HCT116 (cell line): Measurements from ENCODE around the gene VEGFA. TPM values are rescaled to one million over a fixed set of nuclear protein-coding genes. Genes with fewer than 3 reads are reported as not detected.

ENCODE experiments used
- ATAC-seq: fragments of 200-7000 bp; cut with Tn5 transposase; 2 replicates; pipeline ENCODE4 v1.9.1; 2020; ENCODE audit warnings: mild to moderate bottlenecking, moderate library complexity
- BruUV-seq: library from RNA; stranded (reverse); fragments of 400-500 nt; replicated peaks from 2 replicates; lab custom pipeline; 2021; lab: Mats Ljungman, UMichigan
- CTCF ChIA-PET: fragments of 300-600 bp; sonication (Branson Sonifier 250); formaldehyde crosslinking; loops from one replicate; lab custom pipeline; 2021; ENCODE audit warnings: antibody characterized with exemption; lab: Charles Lee
- POLR2A ChIA-PET: fragments of 300-600, 350-600 bp; sonication (Branson Sonifier 250); formaldehyde crosslinking; loops from one replicate; lab custom pipeline; 2021; ENCODE audit warnings: antibody characterized with exemption; lab: Charles Lee
- RAD21 ChIA-PET, 2 experiments: fragments of 300-600 bp; sonication (Branson Sonifier 250); formaldehyde crosslinking; loops; one replicate each; lab custom pipeline; 2023; ENCODE audit warnings: low total read pairs in 2 of 2; ENCODE audit not compliant: uncharacterized antibody in 2 of 2, unreplicated experiment in 2 of 2, low non-redundant PET in 1 of 2; lab: Charles Lee
- DNase-seq: peaks from one replicate; pipeline ENCODE4 v3.0.0-alpha.2; 2010; ENCODE audit warnings: low read depth, low spot score
- H2AFZ ChIP-seq: fragments of 200-600 bp; shearing (Covaris generic), sonication (generic); 2 replicates; pipeline ENCODE4 v1.6.1; 2017; ENCODE audit warnings: low read depth, mixed run types, mixed read lengths, antibody characterized with exemption, low read length; ENCODE audit not compliant: poor library complexity, severe bottlenecking
- H3K27ac ChIP-seq: 2 replicates; pipeline ENCODE4 v1.5.1; 2012; ENCODE audit warnings: low read depth, low read length
- H3K27me3 ChIP-seq: fragments of 200-600 bp; sonication (generic); 2 replicates; pipeline ENCODE4 v1.6.1; 2016; ENCODE audit warnings: mixed run types, low read length, mixed read lengths; ENCODE audit not compliant: insufficient read depth
- H3K36me3 ChIP-seq, 2 experiments: fragments of 200-500 bp in 1 of 2; fragments of 200-600 bp in 1 of 2; sonication (Bioruptor generic) in 1 of 2; sonication (generic) in 1 of 2; 2 replicates each; pipeline versions ENCODE4 v1.5.1 to v1.6.1; 2014 to 2016; ENCODE audit warnings: low read length in 2 of 2, inconsistent platforms in 1 of 2, mixed read lengths in 1 of 2, mixed run types in 1 of 2; ENCODE audit not compliant: insufficient read depth in 2 of 2, control insufficient read depth in 1 of 2
- H3K4me1 ChIP-seq, 2 experiments: fragments of 200-600 bp in 1 of 2; sonication (generic) in 1 of 2; 2 replicates each; pipeline versions ENCODE4 v1.5.1 to v1.6.1; 2012 to 2017; ENCODE audit warnings: low read length in 2 of 2, inconsistent platforms in 1 of 2, mild to moderate bottlenecking in 1 of 2, mixed read lengths in 1 of 2, mixed run types in 1 of 2, moderate library complexity in 1 of 2; ENCODE audit not compliant: insufficient read depth in 2 of 2, control insufficient read depth in 1 of 2
- H3K4me2 ChIP-seq: fragments of 200-600 bp; sonication (generic); 2 replicates; pipeline ENCODE4 v1.6.1; 2017; ENCODE audit warnings: mixed run types, low read length, mixed read lengths
- H3K4me3 ChIP-seq, 2 experiments: fragments of 200-600 bp in 1 of 2; sonication (generic) in 1 of 2; replicated peaks in 1 of 2; 2 replicates each; pipeline ENCODE4 v1.5.1; 2011 to 2016; ENCODE audit warnings: low read length in 2 of 2, control low read depth in 1 of 2, low read depth in 1 of 2, mild to moderate bottlenecking in 1 of 2, mixed read lengths in 1 of 2, mixed run types in 1 of 2
- H3K79me2 ChIP-seq: fragments of 200-600 bp; sonication (generic); 2 replicates; pipeline ENCODE4 v1.6.1; 2017; ENCODE audit warnings: mild to moderate bottlenecking, mixed run types, low read length, moderate library complexity, mixed read lengths; ENCODE audit not compliant: insufficient read depth
- H3K9ac ChIP-seq: fragments of 200-600 bp; sonication (generic); 2 replicates; pipeline ENCODE4 v1.6.1; 2016; ENCODE audit warnings: low read length, mixed read lengths
- H3K9me2 ChIP-seq: fragments of 200-600 bp; sonication (generic), shearing (Covaris generic); 2 replicates; pipeline ENCODE4 v1.6.1; 2017; ENCODE audit warnings: mixed run types, mild to moderate bottlenecking, moderate library complexity; ENCODE audit not compliant: insufficient read depth
- H3K9me3 ChIP-seq, 2 experiments: fragments of 200-500 bp in 1 of 2; fragments of 200-600 bp in 1 of 2; sonication (Bioruptor generic) in 1 of 2; sonication (generic) in 1 of 2; 2 replicates each; pipeline ENCODE4 v1.6.1; 2014 to 2017; ENCODE audit warnings: low read length in 2 of 2, mixed read lengths in 2 of 2, inconsistent platforms in 1 of 2, low read depth in 1 of 2, mild to moderate bottlenecking in 1 of 2, mixed run types in 1 of 2, moderate library complexity in 1 of 2; ENCODE audit not compliant: control insufficient read depth in 1 of 2, insufficient read depth in 1 of 2
- H4K20me1 ChIP-seq: fragments of 200-600 bp; sonication (generic), shearing (Covaris generic); 2 replicates; pipeline ENCODE4 v1.6.1; 2017; ENCODE audit warnings: mixed run types, mild to moderate bottlenecking, moderate library complexity; ENCODE audit not compliant: insufficient read depth
- CBX3 ChIP-seq: IDR thresholded peaks from 2 replicates; pipeline ENCODE4 v1.6.1; 2012; ENCODE audit warnings: low read depth
- CEBPB ChIP-seq: IDR thresholded peaks from 2 replicates; pipeline ENCODE4 v1.6.1; 2012; ENCODE audit warnings: low read depth
- EGR1 ChIP-seq: IDR thresholded peaks from 2 replicates; pipeline ENCODE4 v1.6.1; 2012; ENCODE audit warnings: low read depth
- ELF1 ChIP-seq: IDR thresholded peaks from 2 replicates; pipeline ENCODE4 v1.6.1; 2012; ENCODE audit warnings: low read depth, borderline replicate concordance
- EZH2 ChIP-seq: fragments of 200-600 bp; sonication (generic); IDR thresholded peaks from 2 replicates; pipeline ENCODE4 v1.6.1; 2017; ENCODE audit warnings: antibody characterized with exemption, mixed run types
- EZH2phosphoT487 ChIP-seq: fragments of 200-600 bp; IDR thresholded peaks from 2 replicates; pipeline ENCODE4 v1.6.1; 2018; ENCODE audit warnings: antibody characterized with exemption, borderline replicate concordance
- FOSL1 ChIP-seq: IDR thresholded peaks from 2 replicates; pipeline ENCODE4 v1.6.1; 2012; ENCODE audit warnings: low read depth
- POLR2A ChIP-seq: IDR thresholded peaks from 2 replicates; pipeline ENCODE4 v1.7.0; 2011; ENCODE audit warnings: borderline replicate concordance; ENCODE audit not compliant: insufficient read depth, insufficient read length; ENCODE audit errors: extremely low read depth
- RAD21 ChIP-seq: IDR thresholded peaks from 2 replicates; pipeline ENCODE4 v1.6.1; 2012; ENCODE audit warnings: low read depth, mild to moderate bottlenecking
- SIN3A ChIP-seq: IDR thresholded peaks from 2 replicates; pipeline ENCODE4 v1.6.1; 2012; ENCODE audit warnings: low read depth
- SP1 ChIP-seq: IDR thresholded peaks from 2 replicates; pipeline ENCODE4 v1.6.1; 2012; ENCODE audit warnings: low read depth
- SRF ChIP-seq: IDR thresholded peaks from 2 replicates; pipeline ENCODE4 v1.6.1; 2012; ENCODE audit warnings: low read depth
- YY1 ChIP-seq: IDR thresholded peaks from 2 replicates; pipeline ENCODE4 v1.6.1; 2011; ENCODE audit warnings: low read length, low read depth, moderate library complexity, mild to moderate bottlenecking; ENCODE audit not compliant: insufficient replicate concordance; ENCODE audit errors: extremely low read depth
- ZFX ChIP-seq: fragments of 450-650 bp; IDR thresholded peaks from 2 replicates; pipeline ENCODE4 v1.6.1; 2017
- ZNF274 ChIP-seq: fragments of 200-500 bp; sonication (Bioruptor generic); IDR thresholded peaks from 2 replicates; pipeline ENCODE4 v1.6.1; 2014; ENCODE audit warnings: mild to moderate bottlenecking, low read depth, low read length, inconsistent platforms
- intact Hi-C: fragments of 100-400 bp; cut with micrococcal nuclease; formaldehyde crosslinking; loops from 2 replicates; pipeline ENCODE4 v1.10.0; 2022
- total RNA-seq: library from RNA; stranded (reverse); gene quantifications from one replicate; pipeline ENCODE4 v1.2.1, GENCODE V29; 2021; ENCODE audit not compliant: unreplicated experiment
- TF ChIP-seq, protein P1 (sequence below): IDR thresholded peaks from 2 replicates; pipeline ENCODE4 v1.6.1; 2012
- TF ChIP-seq, protein P2 (sequence below): IDR thresholded peaks from 2 replicates; pipeline ENCODE4 v1.6.1; 2011; ENCODE audit warnings: mild to moderate bottlenecking, low read length, moderate library complexity; ENCODE audit not compliant: insufficient replicate concordance; ENCODE audit errors: extremely low read depth
- TF ChIP-seq, protein P3 (sequence below): IDR thresholded peaks from 2 replicates; pipeline ENCODE4 v1.6.1; 2012; ENCODE audit warnings: low read depth
- TF ChIP-seq, protein P4 (sequence below): IDR thresholded peaks from 2 replicates; pipeline ENCODE4 v1.6.1; 2012
- TF ChIP-seq, protein P5 (sequence below), 3 experiments: fragments of 200-600 bp in 1 of 3; sonication (generic) in 1 of 3; IDR thresholded peaks in 2 of 3; conservative IDR thresholded peaks in 1 of 3; 2 replicates each; pipeline ENCODE4 v1.5.1; 2012 to 2017; ENCODE audit warnings: low read depth in 2 of 3, low read length in 2 of 3, antibody characterized with exemption in 1 of 3, borderline replicate concordance in 1 of 3, control low read depth in 1 of 3, mild to moderate bottlenecking in 1 of 3, mixed read lengths in 1 of 3, mixed run types in 1 of 3, moderate library complexity in 1 of 3; ENCODE audit not compliant: insufficient read depth in 1 of 3

The VEGFA gene
- total RNA-seq, 1 experiment from 2014 or later = 112 TPM

DNA sequence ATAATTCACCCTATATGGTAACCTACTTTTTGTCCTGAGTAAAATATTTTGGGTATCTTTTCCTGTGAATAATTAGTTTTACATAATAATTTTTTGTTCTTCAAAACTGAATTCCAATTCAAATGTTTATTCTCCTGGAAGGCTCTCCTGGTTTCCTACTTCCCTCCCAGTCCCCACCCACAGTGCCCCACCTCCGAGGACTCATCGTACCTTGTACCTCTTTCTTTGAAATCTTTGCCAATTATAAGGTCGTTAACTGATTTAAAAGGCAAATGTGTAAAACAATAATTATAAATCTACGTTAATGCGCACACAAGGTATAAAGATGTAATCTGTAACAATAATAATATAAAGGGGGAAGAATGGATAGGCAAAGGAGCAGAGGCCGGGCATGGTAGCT, 40.5 kb upstream of the VEGFA start:
- Histone ChIP-seq H3K4me2 (no peak overlapping the region), H3K27ac (no peak overlapping the region), H4K20me1 (no peaks in the 10 kb centered on the region), H3K4me3 (no peak overlapping the region), H2AFZ (no peak overlapping the region), H3K36me3 (no peaks in the 10 kb centered on the region), H3K9me2 (no peaks in the 10 kb centered on the region), H3K79me2 (no peaks in the 10 kb centered on the region), H3K9me3 (peaks cover 3 to 4% of the 10 kb centered on the region in 2 experiments; a peak in 1 of 4 replicates), H3K9ac (no peak overlapping the region), H3K4me1 (peaks cover 12 to 13% of the 10 kb centered on the region in 2 experiments), H3K27me3 (no peaks in the 10 kb centered on the region)
- RAD21 ChIA-PET = no interaction called here
- ATAC-seq = no peak
- intact Hi-C loops = no loop called here
- TF ChIP-seq SRF (no peak), SIN3A (no peak), CEBPB (no peak), ZNF274 (no peak), EZH2phosphoT487 (no peak), RAD21 (no peak), EGR1 (no peak), ZFX (no peak), ELF1 (no peak), SP1 (no peak), EZH2 (no peak), POLR2A (no peak), FOSL1 (no peak), CBX3 (no peak), YY1 (no peak)
- TF ChIP-seq, protein P1, sequence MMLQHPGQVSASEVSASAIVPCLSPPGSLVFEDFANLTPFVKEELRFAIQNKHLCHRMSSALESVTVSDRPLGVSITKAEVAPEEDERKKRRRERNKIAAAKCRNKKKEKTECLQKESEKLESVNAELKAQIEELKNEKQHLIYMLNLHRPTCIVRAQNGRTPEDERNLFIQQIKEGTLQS = no peak
- TF ChIP-seq, protein P2, sequence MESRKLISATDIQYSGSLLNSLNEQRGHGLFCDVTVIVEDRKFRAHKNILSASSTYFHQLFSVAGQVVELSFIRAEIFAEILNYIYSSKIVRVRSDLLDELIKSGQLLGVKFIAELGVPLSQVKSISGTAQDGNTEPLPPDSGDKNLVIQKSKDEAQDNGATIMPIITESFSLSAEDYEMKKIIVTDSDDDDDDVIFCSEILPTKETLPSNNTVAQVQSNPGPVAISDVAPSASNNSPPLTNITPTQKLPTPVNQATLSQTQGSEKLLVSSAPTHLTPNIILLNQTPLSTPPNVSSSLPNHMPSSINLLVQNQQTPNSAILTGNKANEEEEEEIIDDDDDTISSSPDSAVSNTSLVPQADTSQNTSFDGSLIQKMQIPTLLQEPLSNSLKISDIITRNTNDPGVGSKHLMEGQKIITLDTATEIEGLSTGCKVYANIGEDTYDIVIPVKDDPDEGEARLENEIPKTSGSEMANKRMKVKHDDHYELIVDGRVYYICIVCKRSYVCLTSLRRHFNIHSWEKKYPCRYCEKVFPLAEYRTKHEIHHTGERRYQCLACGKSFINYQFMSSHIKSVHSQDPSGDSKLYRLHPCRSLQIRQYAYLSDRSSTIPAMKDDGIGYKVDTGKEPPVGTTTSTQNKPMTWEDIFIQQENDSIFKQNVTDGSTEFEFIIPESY = no peak
- TF ChIP-seq, protein P3, sequence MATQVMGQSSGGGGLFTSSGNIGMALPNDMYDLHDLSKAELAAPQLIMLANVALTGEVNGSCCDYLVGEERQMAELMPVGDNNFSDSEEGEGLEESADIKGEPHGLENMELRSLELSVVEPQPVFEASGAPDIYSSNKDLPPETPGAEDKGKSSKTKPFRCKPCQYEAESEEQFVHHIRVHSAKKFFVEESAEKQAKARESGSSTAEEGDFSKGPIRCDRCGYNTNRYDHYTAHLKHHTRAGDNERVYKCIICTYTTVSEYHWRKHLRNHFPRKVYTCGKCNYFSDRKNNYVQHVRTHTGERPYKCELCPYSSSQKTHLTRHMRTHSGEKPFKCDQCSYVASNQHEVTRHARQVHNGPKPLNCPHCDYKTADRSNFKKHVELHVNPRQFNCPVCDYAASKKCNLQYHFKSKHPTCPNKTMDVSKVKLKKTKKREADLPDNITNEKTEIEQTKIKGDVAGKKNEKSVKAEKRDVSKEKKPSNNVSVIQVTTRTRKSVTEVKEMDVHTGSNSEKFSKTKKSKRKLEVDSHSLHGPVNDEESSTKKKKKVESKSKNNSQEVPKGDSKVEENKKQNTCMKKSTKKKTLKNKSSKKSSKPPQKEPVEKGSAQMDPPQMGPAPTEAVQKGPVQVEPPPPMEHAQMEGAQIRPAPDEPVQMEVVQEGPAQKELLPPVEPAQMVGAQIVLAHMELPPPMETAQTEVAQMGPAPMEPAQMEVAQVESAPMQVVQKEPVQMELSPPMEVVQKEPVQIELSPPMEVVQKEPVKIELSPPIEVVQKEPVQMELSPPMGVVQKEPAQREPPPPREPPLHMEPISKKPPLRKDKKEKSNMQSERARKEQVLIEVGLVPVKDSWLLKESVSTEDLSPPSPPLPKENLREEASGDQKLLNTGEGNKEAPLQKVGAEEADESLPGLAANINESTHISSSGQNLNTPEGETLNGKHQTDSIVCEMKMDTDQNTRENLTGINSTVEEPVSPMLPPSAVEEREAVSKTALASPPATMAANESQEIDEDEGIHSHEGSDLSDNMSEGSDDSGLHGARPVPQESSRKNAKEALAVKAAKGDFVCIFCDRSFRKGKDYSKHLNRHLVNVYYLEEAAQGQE = no peak
- TF ChIP-seq, protein P4, sequence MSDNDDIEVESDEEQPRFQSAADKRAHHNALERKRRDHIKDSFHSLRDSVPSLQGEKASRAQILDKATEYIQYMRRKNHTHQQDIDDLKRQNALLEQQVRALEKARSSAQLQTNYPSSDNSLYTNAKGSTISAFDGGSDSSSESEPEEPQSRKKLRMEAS = no peak
- TF ChIP-seq, protein P5, sequence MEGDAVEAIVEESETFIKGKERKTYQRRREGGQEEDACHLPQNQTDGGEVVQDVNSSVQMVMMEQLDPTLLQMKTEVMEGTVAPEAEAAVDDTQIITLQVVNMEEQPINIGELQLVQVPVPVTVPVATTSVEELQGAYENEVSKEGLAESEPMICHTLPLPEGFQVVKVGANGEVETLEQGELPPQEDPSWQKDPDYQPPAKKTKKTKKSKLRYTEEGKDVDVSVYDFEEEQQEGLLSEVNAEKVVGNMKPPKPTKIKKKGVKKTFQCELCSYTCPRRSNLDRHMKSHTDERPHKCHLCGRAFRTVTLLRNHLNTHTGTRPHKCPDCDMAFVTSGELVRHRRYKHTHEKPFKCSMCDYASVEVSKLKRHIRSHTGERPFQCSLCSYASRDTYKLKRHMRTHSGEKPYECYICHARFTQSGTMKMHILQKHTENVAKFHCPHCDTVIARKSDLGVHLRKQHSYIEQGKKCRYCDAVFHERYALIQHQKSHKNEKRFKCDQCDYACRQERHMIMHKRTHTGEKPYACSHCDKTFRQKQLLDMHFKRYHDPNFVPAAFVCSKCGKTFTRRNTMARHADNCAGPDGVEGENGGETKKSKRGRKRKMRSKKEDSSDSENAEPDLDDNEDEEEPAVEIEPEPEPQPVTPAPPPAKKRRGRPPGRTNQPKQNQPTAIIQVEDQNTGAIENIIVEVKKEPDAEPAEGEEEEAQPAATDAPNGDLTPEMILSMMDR (IDR thresholded peaks at IDR 0.05 in 2 of 3, conservative IDR thresholded peaks at IDR 0.05 in 1 of 3; ENCODE audit: borderline replicate concordance in 1 of 3, insufficient read depth in 1 of 3, low read depth in 2 of 3, low read length in 2 of 3) = no peak
- no TSS peak for BruUV-seq
- CTCF ChIA-PET = no interaction called here
- POLR2A ChIA-PET = no interaction called here
- no peak for DNase-seq
